ENCODE measurements around the gene NMNAT2. TPM values are rescaled to one million over a fixed set of nuclear protein-coding genes. Genes with fewer than 3 reads are reported as not detected.

The NMNAT2 gene
- total and polyA plus RNA-seq, 7 donors, result 0.04 to 0.61 (median 0.38) TPM

DNA sequence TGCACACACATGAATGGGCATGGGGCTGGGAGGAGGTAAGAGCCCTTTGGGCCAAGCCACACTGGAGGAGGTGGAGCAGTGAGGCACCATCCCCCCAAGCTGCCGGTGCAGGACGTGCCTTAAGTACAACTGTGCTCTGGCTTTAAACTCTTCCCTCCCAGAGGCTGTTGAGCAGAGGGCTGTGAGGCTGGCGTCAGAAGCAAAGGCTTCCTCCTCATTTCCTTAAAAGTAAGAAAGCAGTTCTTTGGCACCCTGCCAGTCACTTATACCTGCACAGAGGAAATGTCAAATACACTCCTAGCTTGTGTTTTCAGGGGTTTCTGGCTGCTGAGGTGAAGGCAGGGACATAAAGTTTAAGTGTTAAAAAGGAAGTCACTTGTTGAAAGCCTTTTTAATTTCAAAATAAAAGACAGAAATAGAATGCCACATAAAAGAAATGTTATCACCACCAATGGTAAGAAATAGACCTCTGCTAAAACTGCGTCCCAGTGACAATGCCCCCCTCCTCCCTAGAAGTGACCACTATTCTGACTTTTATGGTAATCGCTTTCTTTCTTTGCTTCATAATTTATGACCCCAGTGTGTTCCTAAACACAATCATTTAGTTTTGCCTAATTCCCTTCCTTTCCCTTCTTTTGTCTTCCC lies 199.1 kb downstream of the NMNAT2 start:
- H3K27ac ChIP-seq, result peak overlapping the region; percentile 62
- H3K4me3 ChIP-seq, result no peak overlapping the region
- no peaks in the 10 kb centered on the region for H3K27me3 ChIP-seq (ENCODE audit: insufficient read depth in 3 of 3, low read length in 2 of 3)
- no peaks in the 10 kb centered on the region for H3K9me3 ChIP-seq
- intact Hi-C loops (cut with DNase I), result no loop called here
- peaks cover 15% of the 10 kb centered on the region for H3K4me1 ChIP-seq
- ATAC-seq (peak; percentile 34 to 56 (median 36)), DNase-seq (no peak)
- no peaks in the 10 kb centered on the region for H3K36me3 ChIP-seq (ENCODE audit: insufficient read depth in 1 of 2, low read depth in 1 of 2)
- 40 to 43% (median 40%) methylated on average over 5 of the region's 5 CpGs for whole genome bisulfite sequencing, 3 donors
- TF ChIP-seq CTCF (IDR thresholded peaks at IDR 0.05), result no peak

GRCh38 chr1:183218027-183218618 lies 200.1 kb downstream of the NMNAT2 start:
- H3K36me3 ChIP-seq (ENCODE audit: insufficient read depth in 1 of 2, low read depth in 1 of 2), result no peaks in the 10 kb centered on the region
- WGBS, 3 donors, result 19 to 25% (median 22%) methylated on average over 14 of the region's 14 CpGs
- DNase-seq (peak; percentile 65 to 81), ATAC-seq (peak; percentile 85 to 96 (median 93))
- H3K4me3 ChIP-seq, result no peak overlapping the region
- H3K9me3 ChIP-seq, result no peaks in the 10 kb centered on the region
- no peak for TF ChIP-seq CTCF (IDR thresholded peaks at IDR 0.05)
- no peaks in the 10 kb centered on the region for H3K27me3 ChIP-seq (ENCODE audit: insufficient read depth in 3 of 3, low read length in 2 of 3)
- H3K4me1 ChIP-seq, result peaks cover 15% of the 10 kb centered on the region
- H3K27ac ChIP-seq, result peak overlapping the region; percentile 62
- intact Hi-C loops (cut with DNase I), result no loop called here

DNA sequence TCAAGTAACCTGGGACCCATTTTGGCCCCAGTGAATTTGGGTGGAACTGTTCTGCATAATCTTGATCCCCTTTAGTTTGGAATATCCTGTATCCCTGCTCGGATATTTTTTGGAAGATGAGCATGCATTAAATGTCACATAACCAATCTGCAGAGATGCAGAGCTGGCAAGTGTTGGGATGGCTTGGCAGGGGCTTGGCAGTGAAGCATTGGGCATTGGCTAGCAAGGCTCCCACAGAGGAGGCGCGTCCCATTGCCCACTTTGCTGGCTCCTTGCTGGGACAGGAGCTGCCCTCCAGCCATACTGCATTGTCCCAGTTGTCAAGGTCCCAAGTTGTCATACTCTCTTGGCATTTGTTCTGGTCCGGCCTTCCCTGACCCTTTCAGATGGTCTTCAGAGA lies 202.2 kb downstream of the NMNAT2 start:
- Histone ChIP-seq H3K4me3 (no peak overlapping the region), H3K4me1 (peaks cover 15% of the 10 kb centered on the region), H3K27ac (no peak overlapping the region), H3K36me3 (ENCODE audit: insufficient read depth in 1 of 2, low read depth in 1 of 2) (no peaks in the 10 kb centered on the region), H3K27me3 (ENCODE audit: insufficient read depth in 3 of 3, low read length in 2 of 3) (no peaks in the 10 kb centered on the region), H3K9me3 (no peaks in the 10 kb centered on the region)
- no peak for TF ChIP-seq CTCF (IDR thresholded peaks at IDR 0.05)
- DNase-seq, result no peak
- 72 to 78% (median 76%) methylated on average over 4 of the region's 4 CpGs for WGBS, 3 donors
- intact Hi-C loops (cut with DNase I), result no loop called here
- ATAC-seq, result no peak

GRCh38 chr1:183215076-183215720 lies 203.0 kb downstream of the NMNAT2 start:
- no peak for TF ChIP-seq CTCF (IDR thresholded peaks at IDR 0.05)
- no peak for DNase-seq
- Histone ChIP-seq H3K27me3 (ENCODE audit: insufficient read depth in 3 of 3, low read length in 2 of 3) (no peaks in the 10 kb centered on the region), H3K4me3 (no peak overlapping the region), H3K9me3 (no peaks in the 10 kb centered on the region), H3K36me3 (ENCODE audit: insufficient read depth in 1 of 2, low read depth in 1 of 2) (no peaks in the 10 kb centered on the region), H3K27ac (no peak overlapping the region), H3K4me1 (peaks cover 15% of the 10 kb centered on the region)
- 58 to 69% (median 59%) methylated on average over 13 of the region's 13 CpGs for WGBS, 3 donors
- peak in 1 of 4 donors; percentile 56 for ATAC-seq
- intact Hi-C loops (cut with DNase I), result no loop called here
